GM18867 (cell line): ENCODE data around the gene APP.
A peak's percentile ranks its signal among the peaks of the same experiment; 100 is the strongest.

Source experiments
- ATAC-seq: cut with Tn5 transposase; IDR thresholded peaks from one replicate; pipeline ENCODE4 v1.9.1; 2021; ENCODE audit warnings: mild to moderate bottlenecking, moderate library complexity; ENCODE audit not compliant: unreplicated experiment

APP gene

GRCh38 chr21:25911730-25912401 lies 258.7 kb downstream of the APP start:
- ATAC-seq: no peak

GRCh38 chr21:25910809-25911208 lies 259.8 kb downstream of the APP start:
- no peak for ATAC-seq

GRCh38 chr21:25909341-25909740 lies 261.2 kb downstream of the APP start:
- ATAC-seq: no peak

- no peak for ATAC-seq
Observed at GRCh38 chr21:25908495-25908894, 262.1 kb downstream of the APP start.

- no peak for ATAC-seq
Observed at GRCh38 chr21:25907573-25908275, 262.8 kb downstream of the APP start.

GRCh38 chr21:25906587-25906986 lies 264.0 kb downstream of the APP start:
- ATAC-seq: no peak

- no peak for ATAC-seq
Observed at GRCh38 chr21:25905126-25905525, 265.4 kb downstream of the APP start.

- no peak for ATAC-seq
Observed at GRCh38 chr21:25904044-25904695, 266.4 kb downstream of the APP start.

- ATAC-seq: peak; percentile 80
Observed at GRCh38 chr21:25903607-25904006, 267.0 kb downstream of the APP start.

- ATAC-seq: no peak
Observed at GRCh38 chr21:25901330-25901979, 269.1 kb downstream of the APP start.

GRCh38 chr21:25898671-25899070 lies 271.9 kb downstream of the APP start:
- ATAC-seq: no peak

GRCh38 chr21:25897383-25897782 lies 273.2 kb downstream of the APP start:
- no peak for ATAC-seq

- no peak for ATAC-seq
Observed at GRCh38 chr21:25896501-25897056, 274.0 kb downstream of the APP start.

GRCh38 chr21:25895565-25896205 lies 274.9 kb downstream of the APP start:
- peak; percentile 92 for ATAC-seq

GRCh38 chr21:25893191-25893590 lies 277.4 kb downstream of the APP start:
- no peak for ATAC-seq

- no peak for ATAC-seq
Observed at GRCh38 chr21:25891596-25891995, 279.0 kb downstream of the APP start.

- ATAC-seq: no peak
Observed at GRCh38 chr21:25890001-25890400, 280.6 kb downstream of the APP start.

- no peak for ATAC-seq
Observed at GRCh38 chr21:25888711-25889110, 281.9 kb downstream of the APP start.

- ATAC-seq: no peak
Observed at GRCh38 chr21:25887646-25888306, 282.8 kb downstream of the APP start.

- ATAC-seq: no peak
Observed at GRCh38 chr21:25887166-25887565, 283.4 kb downstream of the APP start.
